ENCODE results near the gene JAKMIP3.

The JAKMIP3 gene

GRCh38 chr10:132063432-132063831 is 2.3 kb upstream of the JAKMIP3 start:
- TF ChIP-seq Cebpa-rat (IDR thresholded peaks at IDR 0.05), result no peak
- Histone ChIP-seq H3K9me3 (replicated peaks in 1 of 11) (no peaks in the 10 kb centered on the region), H3K4me3 (no peak overlapping the region), H3K27ac (no peak overlapping the region), H3K36me3 (no peaks in the 10 kb centered on the region), H3K4me1 (peaks cover 0 to 55% (median 49%) of the 10 kb centered on the region in 10 experiments; a peak in 18 of 20 replicates), H3K9ac (peak overlapping the region in 1 of 11 experiments; percentile 20; a peak in 1 of 22 replicates), H4K20me1 (peaks cover 0 to 10% (median under 1%) of the 10 kb centered on the region in 11 experiments; a peak in 6 of 22 replicates), H3K4me2 (peak overlapping the region in 8 of 11 experiments; percentile 46 to 73 (median 62); a peak in 14 of 22 replicates), H3K27me3 (peaks cover 16 to 36% (median 28%) of the 10 kb centered on the region in 11 experiments)

GRCh38 chr10:132064082-132064755 is 1.5 kb upstream of the JAKMIP3 start:
- Histone ChIP-seq H3K27me3 (peaks cover 8 to 30% (median 26%) of the 10 kb centered on the region in 11 experiments), H3K9me3 (replicated peaks in 1 of 11) (no peaks in the 10 kb centered on the region), H3K27ac (no peak overlapping the region), H3K4me1 (peaks cover 0 to 47% (median 41%) of the 10 kb centered on the region in 10 experiments; a peak in 16 of 20 replicates), H3K4me2 (no peak overlapping the region), H3K4me3 (no peak overlapping the region), H3K36me3 (no peaks in the 10 kb centered on the region), H3K9ac (no peak overlapping the region), H4K20me1 (peaks cover 0 to 7% (median 0%) of the 10 kb centered on the region in 11 experiments; a peak in 2 of 22 replicates)
- TF ChIP-seq Cebpa-rat (IDR thresholded peaks at IDR 0.05), result no peak

GRCh38 chr10:132064771-132065437 is 842 bp upstream of the JAKMIP3 start:
- Histone ChIP-seq H3K9ac (no peak overlapping the region), H3K27ac (no peak overlapping the region), H3K27me3 (peaks cover 6 to 30% (median 21%) of the 10 kb centered on the region in 11 experiments; a peak in 20 of 22 replicates), H4K20me1 (peaks cover 0 to under 1% (median 0%) of the 10 kb centered on the region in 11 experiments; a peak in 2 of 22 replicates), H3K4me3 (no peak overlapping the region), H3K4me1 (peaks cover 0 to 40% (median 34%) of the 10 kb centered on the region in 10 experiments; a peak in 16 of 20 replicates), H3K36me3 (no peaks in the 10 kb centered on the region), H3K9me3 (replicated peaks in 1 of 11) (no peaks in the 10 kb centered on the region), H3K4me2 (peak overlapping the region in 3 of 11 experiments; percentile 64 to 71 (median 64); a peak in 3 of 22 replicates)
- TF ChIP-seq Cebpa-rat (IDR thresholded peaks at IDR 0.05), result no peak

- Histone ChIP-seq H3K9ac (peak overlapping the region in 1 of 11 experiments; percentile 25; a peak in 2 of 22 replicates), H3K36me3 (no peaks in the 10 kb centered on the region), H3K4me2 (peak overlapping the region; percentile 32 to 71 (median 54); a peak in 21 of 22 replicates), H3K27ac (no peak overlapping the region), H3K27me3 (peaks cover 6 to 30% (median 21%) of the 10 kb centered on the region in 11 experiments; a peak in 20 of 22 replicates), H3K4me3 (no peak overlapping the region), H3K4me1 (peaks cover 0 to 36% (median 31%) of the 10 kb centered on the region in 10 experiments; a peak in 16 of 20 replicates), H3K9me3 (replicated peaks in 1 of 11) (no peaks in the 10 kb centered on the region), H4K20me1 (no peaks in the 10 kb centered on the region; a peak in 1 of 22 replicates)
- no peak for TF ChIP-seq Cebpa-rat (IDR thresholded peaks at IDR 0.05)
Measured at GRCh38 chr10:132066186-132066585, 440 bp downstream of the JAKMIP3 start.

- H3K9me3 ChIP-seq (replicated peaks in 1 of 11), result no peaks in the 10 kb centered on the region
- no peaks in the 10 kb centered on the region; a peak in 1 of 22 replicates for H4K20me1 ChIP-seq
- peak overlapping the region in 2 of 11 experiments; percentile 63 to 64; a peak in 5 of 22 replicates for H3K4me2 ChIP-seq
- no peak overlapping the region for H3K9ac ChIP-seq
- H3K4me1 ChIP-seq, result peaks cover 0 to 34% (median 30%) of the 10 kb centered on the region in 10 experiments; a peak in 16 of 20 replicates
- H3K4me3 ChIP-seq, result no peak overlapping the region
- H3K36me3 ChIP-seq, result no peaks in the 10 kb centered on the region
- TF ChIP-seq Cebpa-rat (IDR thresholded peaks at IDR 0.05), result no peak
- peaks cover 6 to 30% (median 21%) of the 10 kb centered on the region in 11 experiments; a peak in 20 of 22 replicates for H3K27me3 ChIP-seq
- H3K27ac ChIP-seq, result no peak overlapping the region
Measured at GRCh38 chr10:132066812-132067211, 1.1 kb downstream of the JAKMIP3 start.

- Histone ChIP-seq H3K27ac (no peak overlapping the region), H4K20me1 (no peaks in the 10 kb centered on the region; a peak in 1 of 22 replicates), H3K27me3 (peaks cover 6 to 30% (median 20%) of the 10 kb centered on the region in 11 experiments; a peak in 20 of 22 replicates), H3K4me1 (peaks cover 0 to 16% (median 13%) of the 10 kb centered on the region in 10 experiments; a peak in 12 of 20 replicates), H3K4me3 (no peak overlapping the region), H3K9ac (no peak overlapping the region), H3K9me3 (replicated peaks in 1 of 11) (peaks cover 0 to 17% (median 11%) of the 10 kb centered on the region in 11 experiments; a peak in 16 of 22 replicates), H3K4me2 (no peak overlapping the region), H3K36me3 (no peaks in the 10 kb centered on the region)
- TF ChIP-seq Cebpa-rat (IDR thresholded peaks at IDR 0.05), result no peak
Measured at GRCh38 chr10:132068431-132069121, 2.8 kb downstream of the JAKMIP3 start.

GRCh38 chr10:132069122-132069848 is 3.5 kb downstream of the JAKMIP3 start:
- Histone ChIP-seq H3K27ac (no peak overlapping the region), H3K9me3 (replicated peaks in 1 of 11) (peaks cover 0 to 21% (median 11%) of the 10 kb centered on the region in 11 experiments; a peak in 17 of 22 replicates), H4K20me1 (no peaks in the 10 kb centered on the region; a peak in 1 of 22 replicates), H3K36me3 (no peaks in the 10 kb centered on the region), H3K4me3 (no peak overlapping the region), H3K27me3 (peaks cover 6 to 30% (median 20%) of the 10 kb centered on the region in 11 experiments; a peak in 20 of 22 replicates), H3K9ac (no peak overlapping the region), H3K4me2 (no peak overlapping the region), H3K4me1 (peaks cover 0 to 16% (median 13%) of the 10 kb centered on the region in 10 experiments; a peak in 12 of 20 replicates)
- TF ChIP-seq Cebpa-rat (IDR thresholded peaks at IDR 0.05), result no peak

GRCh38 chr10:132069849-132070182 is 4.1 kb downstream of the JAKMIP3 start:
- H3K27ac ChIP-seq, result no peak overlapping the region
- TF ChIP-seq Cebpa-rat (IDR thresholded peaks at IDR 0.05), result no peak
- peaks cover 0 to 16% (median 13%) of the 10 kb centered on the region in 10 experiments; a peak in 12 of 20 replicates for H3K4me1 ChIP-seq
- no peaks in the 10 kb centered on the region; a peak in 1 of 22 replicates for H4K20me1 ChIP-seq
- H3K4me3 ChIP-seq, result no peak overlapping the region
- peaks cover 6 to 26% (median 20%) of the 10 kb centered on the region in 11 experiments; a peak in 20 of 22 replicates for H3K27me3 ChIP-seq
- no peak overlapping the region for H3K9ac ChIP-seq
- no peaks in the 10 kb centered on the region for H3K36me3 ChIP-seq
- H3K4me2 ChIP-seq, result no peak overlapping the region
- peaks cover 3 to 26% (median 15%) of the 10 kb centered on the region in 11 experiments; a peak in 19 of 22 replicates for H3K9me3 ChIP-seq (replicated peaks in 1 of 11)

Data from BLaER1 treated with 17β-estradiol and CSF1 and Interleukin-3, amounts not matched to agents 10 nM and 100 nM (cell line).